Astrocyte of the cerebellum (primary cell): ENCODE results near the gene ARF1.

Source experiments
- DNase-seq: peaks from one replicate; pipeline ENCODE4 v3.0.0-alpha.2; 2011; ENCODE audit warnings: low read depth
- H3K4me3 ChIP-seq: 2 replicates; pipeline ENCODE4 v1.5.1; 2011; ENCODE audit warnings: mild to moderate bottlenecking, low read depth, low read length, moderate library complexity
- CTCF ChIP-seq: IDR thresholded peaks from 2 replicates; pipeline ENCODE4 v1.5.1; 2012; ENCODE audit warnings: low read length, low read depth, moderate library complexity, mild to moderate bottlenecking; ENCODE audit errors: missing control alignments
- in situ Hi-C: cut with HindIII; loops from 2 replicates; pipeline ENCODE4 v1.10.0; 2017; ENCODE audit warnings: low sequenced_read_pairs

Gene ARF1

GRCh38 chr1:228043281-228043848 lies 39.1 kb upstream of the ARF1 start:
- TF ChIP-seq CTCF, result no peak
- in situ Hi-C loops, result no loop called here
- peak; percentile 5 for DNase-seq
- no peak overlapping the region for H3K4me3 ChIP-seq

DNA sequence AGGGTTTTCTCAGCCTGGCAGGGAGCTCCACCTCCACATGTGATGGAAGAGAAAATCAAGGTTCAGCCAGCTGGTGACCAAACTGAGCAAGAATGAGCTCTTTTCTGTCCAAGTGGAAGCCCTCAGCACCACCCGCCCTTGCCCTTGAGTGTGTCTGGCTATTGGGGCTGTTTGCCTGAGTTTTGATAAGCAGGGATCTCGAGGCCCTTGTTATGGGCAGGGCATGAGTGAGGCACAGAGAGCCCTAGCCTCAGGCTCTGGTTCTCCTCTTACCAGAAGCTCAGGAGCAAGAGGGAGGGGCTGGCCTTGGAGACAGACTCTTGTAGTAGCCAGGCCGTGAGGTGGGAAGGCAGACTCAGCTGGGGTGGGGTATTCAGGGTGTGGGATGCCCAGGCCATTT lies 37.5 kb upstream of the ARF1 start:
- no peak for DNase-seq
- H3K4me3 ChIP-seq, result no peak overlapping the region
- in situ Hi-C loops, result no loop called here
- TF ChIP-seq CTCF, result no peak

GRCh38 chr1:228045405-228045804 lies 37.1 kb upstream of the ARF1 start:
- in situ Hi-C loops, result no loop called here
- no peak for TF ChIP-seq CTCF
- no peak overlapping the region for H3K4me3 ChIP-seq
- DNase-seq, result no peak

DNA sequence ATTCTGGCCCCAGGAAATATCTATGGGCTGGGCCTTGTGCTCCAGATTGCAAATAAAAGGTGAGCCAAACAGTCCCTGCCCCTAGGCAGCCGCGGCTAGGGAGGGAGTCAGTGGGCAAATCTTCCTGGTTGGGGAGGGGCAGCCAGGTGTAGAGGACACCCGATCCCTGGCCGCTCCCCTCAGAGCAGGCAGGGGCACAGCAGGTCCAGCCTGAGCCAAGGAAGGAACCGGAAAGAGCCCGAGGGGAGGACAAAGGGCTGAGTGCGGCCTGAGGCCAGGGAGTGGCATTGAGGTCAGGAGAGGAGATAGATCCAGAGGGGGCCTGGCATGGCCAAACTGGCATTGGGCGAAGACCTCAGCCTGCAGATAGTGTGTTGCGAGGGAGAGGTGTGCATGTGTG lies 36.6 kb upstream of the ARF1 start:
- DNase-seq, result no peak
- TF ChIP-seq CTCF, result no peak
- in situ Hi-C loops, result no loop called here

DNA sequence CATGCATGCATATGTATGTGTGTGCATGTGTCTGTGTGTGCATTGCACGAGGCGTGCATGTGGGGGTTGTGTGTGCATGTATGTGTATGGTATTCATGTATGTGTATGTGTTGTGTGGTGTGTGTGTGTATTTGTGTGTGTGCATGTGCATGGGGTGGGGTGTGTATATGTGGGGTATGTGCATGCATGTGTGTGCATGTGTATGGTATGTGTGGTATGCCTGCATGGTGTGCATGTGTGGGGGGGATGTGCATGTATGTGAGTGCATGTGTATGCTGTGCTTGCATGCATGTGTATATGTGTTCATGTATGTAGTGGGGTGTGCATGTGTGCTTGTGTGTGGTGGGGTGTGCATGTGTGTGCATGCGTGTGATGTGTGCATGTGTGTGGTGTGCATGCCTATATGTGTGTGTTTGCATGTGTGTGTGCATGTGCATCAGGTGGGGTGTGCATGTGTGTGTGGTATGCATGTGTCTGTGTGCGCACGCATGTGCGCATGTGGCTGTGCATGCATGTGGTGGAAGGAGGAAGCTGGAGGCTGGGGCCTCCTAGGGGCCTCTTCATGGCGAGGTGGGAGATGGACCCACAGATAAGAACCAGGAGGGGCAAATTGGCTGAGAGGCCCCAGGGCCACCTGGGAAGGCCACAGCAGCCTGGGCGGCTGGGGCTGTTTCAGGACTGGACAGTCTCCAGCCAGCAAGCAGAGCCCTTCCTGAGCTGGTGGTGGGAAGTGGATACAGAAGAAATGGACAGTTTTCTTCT lies 35.9 kb upstream of the ARF1 start:
- no peak for DNase-seq
- in situ Hi-C loops, result no loop called here
- TF ChIP-seq CTCF, result no peak
- H3K4me3 ChIP-seq, result no peak overlapping the region

More for the DNA sequence above, 36.6 kb upstream of the ARF1 start:
- no peak overlapping the region for H3K4me3 ChIP-seq

DNA sequence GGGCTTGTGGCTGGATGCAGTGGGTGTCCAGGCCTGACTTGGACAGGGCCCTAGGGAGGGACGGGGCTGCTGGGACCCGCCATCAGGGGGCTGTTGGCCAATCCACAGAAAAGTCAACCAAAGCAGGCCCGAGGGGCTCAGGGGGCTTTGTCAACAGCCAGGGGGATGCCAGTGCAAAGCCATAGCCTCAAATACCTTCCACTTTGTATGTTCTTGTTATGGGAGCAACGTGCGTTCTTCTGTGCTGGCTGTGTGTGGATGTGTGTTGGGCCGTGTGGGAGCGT lies 35.4 kb upstream of the ARF1 start:
- no peak for TF ChIP-seq CTCF
- DNase-seq, result no peak
- in situ Hi-C loops, result no loop called here
- H3K4me3 ChIP-seq, result no peak overlapping the region
